ENCODE measurements around the gene FDXACB1.

Gene FDXACB1

GRCh38 chr11:111917312-111917711 is 38.3 kb upstream of the FDXACB1 start:
- TF ChIP-seq CTCF (IDR thresholded peaks at IDR 0.05; ENCODE audit: unreplicated experiment in 3 of 3) = no peak
- Mint-ChIP-seq H3K4me3 (no peak overlapping the region), H3K4me1 (peaks cover 45% of the 10 kb centered on the region), H3K27me3 (ENCODE audit: low read depth) (peaks cover 3% of the 10 kb centered on the region), H3K27ac (peak overlapping the region; percentile 14 to 87 (median 64)), H3K36me3 (ENCODE audit: low read depth) (no peaks in the 10 kb centered on the region), H3K9me3 (no peaks in the 10 kb centered on the region)

- Mint-ChIP-seq H3K4me3 (no peak overlapping the region), H3K9me3 (no peaks in the 10 kb centered on the region), H3K4me1 (peaks cover 50% of the 10 kb centered on the region), H3K27me3 (ENCODE audit: low read depth) (peaks cover 3% of the 10 kb centered on the region), H3K36me3 (ENCODE audit: low read depth) (no peaks in the 10 kb centered on the region), H3K27ac (peak overlapping the region; percentile 47 to 87 (median 64))
- TF ChIP-seq CTCF (IDR thresholded peaks at IDR 0.05; ENCODE audit: unreplicated experiment in 3 of 3) = no peak
Measured at GRCh38 chr11:111916768-111917167, 37.8 kb upstream of the FDXACB1 start.

GRCh38 chr11:111913997-111914396 is 35.0 kb upstream of the FDXACB1 start:
- peak overlapping the region; percentile 70 to 90 (median 87) for H3K27ac Mint-ChIP-seq
- H3K4me3 Mint-ChIP-seq = peak overlapping the region in 2 of 3 experiments; percentile 79 to 86
- H3K4me1 Mint-ChIP-seq = peaks cover 64% of the 10 kb centered on the region
- no peaks in the 10 kb centered on the region for H3K9me3 Mint-ChIP-seq
- TF ChIP-seq CTCF (IDR thresholded peaks at IDR 0.05; ENCODE audit: unreplicated experiment in 3 of 3) = no peak
- H3K36me3 Mint-ChIP-seq (ENCODE audit: low read depth) = no peaks in the 10 kb centered on the region
- peaks cover 3% of the 10 kb centered on the region for H3K27me3 Mint-ChIP-seq (ENCODE audit: low read depth)

GRCh38 chr11:111913031-111913861 is 34.3 kb upstream of the FDXACB1 start:
- Mint-ChIP-seq H3K9me3 (no peaks in the 10 kb centered on the region), H3K4me3 (peak overlapping the region; percentile 35 to 86 (median 79)), H3K36me3 (ENCODE audit: low read depth) (no peaks in the 10 kb centered on the region), H3K27me3 (ENCODE audit: low read depth) (peaks cover 3% of the 10 kb centered on the region), H3K27ac (peak overlapping the region; percentile 38 to 90 (median 87)), H3K4me1 (peaks cover 60% of the 10 kb centered on the region)
- no peak for TF ChIP-seq CTCF (IDR thresholded peaks at IDR 0.05; ENCODE audit: unreplicated experiment in 3 of 3)

GRCh38 chr11:111912535-111912934 is 33.6 kb upstream of the FDXACB1 start, which contains the start of gene HSPB2:
Gene HSPB2 (plus strand): TSS chr11:111912734. CDS start chr11:111912830, 96 bp downstream.
- Mint-ChIP-seq H3K27ac (peak within 1 kb of the TSS; percentile 90 to 96 (median 94)), H3K4me1 (peaks cover 54% of the 10 kb centered on the region), H3K9me3 (no peaks in the 10 kb centered on the region), H3K4me3 (peak within 1 kb of the TSS; percentile 53 to 86 (median 79)), H3K36me3 (ENCODE audit: low read depth) (no peaks in the 10 kb centered on the region), H3K27me3 (ENCODE audit: low read depth) (peaks cover 3% of the 10 kb centered on the region)
- TF ChIP-seq CTCF (IDR thresholded peaks at IDR 0.05; ENCODE audit: unreplicated experiment in 3 of 3) = no peak

Measured in nephron (organoid).